Dedifferentiated amniotic fluid mesenchymal stem cell (primary cell): ENCODE results near the gene HERC2.

ENCODE experiments used
- DNase-seq: peaks from one replicate; pipeline ENCODE4 v3.0.0-alpha.2; 2016; ENCODE audit errors: extremely low spot score

Gene HERC2

DNA sequence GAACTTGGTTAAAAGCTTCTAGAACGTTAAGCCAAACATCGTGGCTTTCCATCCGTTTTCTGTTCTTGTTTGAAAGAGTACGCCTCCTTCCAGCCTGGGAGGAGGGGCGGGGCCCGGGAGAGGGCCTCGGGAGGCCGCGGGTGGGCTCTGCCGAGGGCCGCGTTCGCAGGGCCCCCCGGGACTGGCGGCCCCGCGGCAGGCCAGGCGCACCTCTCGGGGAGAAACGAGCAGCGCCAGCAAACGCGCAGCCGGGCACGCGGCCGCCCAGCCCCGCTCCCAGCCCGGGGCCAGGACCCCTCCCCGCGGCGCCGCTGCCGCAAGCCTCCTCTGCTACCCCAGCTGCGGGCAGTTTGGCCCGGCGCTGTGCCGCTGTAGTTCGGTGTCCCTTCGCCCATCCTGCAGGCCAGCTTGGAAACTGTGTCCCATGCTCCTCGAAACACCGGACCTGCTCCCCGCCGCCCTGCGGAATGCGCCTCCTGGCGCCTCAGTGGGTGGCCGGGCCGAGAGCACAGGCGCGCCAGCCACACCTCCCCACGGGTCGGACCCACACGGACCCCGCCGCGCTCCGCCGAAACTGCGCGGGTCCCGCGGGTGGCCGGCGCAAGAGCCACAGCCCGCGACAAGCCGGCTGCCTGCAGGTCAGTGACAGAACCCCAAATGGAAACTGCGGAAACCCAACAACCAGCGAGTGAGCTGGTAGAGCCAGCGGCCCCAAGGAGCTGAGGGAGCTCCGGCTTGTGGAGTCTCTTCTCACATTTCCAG is 225.1 kb downstream of the HERC2 start:
- no peak for DNase-seq

- no peak for DNase-seq
Observed at GRCh38 chr15:28096411-28096669, 225.6 kb downstream of the HERC2 start.

GRCh38 chr15:28094732-28095521 is 227.1 kb downstream of the HERC2 start:
- DNase-seq: no peak

GRCh38 chr15:28093752-28094535 is 228.0 kb downstream of the HERC2 start:
- no peak for DNase-seq

- DNase-seq: no peak
Observed at GRCh38 chr15:28091313-28091712, 230.7 kb downstream of the HERC2 start.

- DNase-seq: no peak
Observed at GRCh38 chr15:28086175-28086703, 235.7 kb downstream of the HERC2 start.

DNA sequence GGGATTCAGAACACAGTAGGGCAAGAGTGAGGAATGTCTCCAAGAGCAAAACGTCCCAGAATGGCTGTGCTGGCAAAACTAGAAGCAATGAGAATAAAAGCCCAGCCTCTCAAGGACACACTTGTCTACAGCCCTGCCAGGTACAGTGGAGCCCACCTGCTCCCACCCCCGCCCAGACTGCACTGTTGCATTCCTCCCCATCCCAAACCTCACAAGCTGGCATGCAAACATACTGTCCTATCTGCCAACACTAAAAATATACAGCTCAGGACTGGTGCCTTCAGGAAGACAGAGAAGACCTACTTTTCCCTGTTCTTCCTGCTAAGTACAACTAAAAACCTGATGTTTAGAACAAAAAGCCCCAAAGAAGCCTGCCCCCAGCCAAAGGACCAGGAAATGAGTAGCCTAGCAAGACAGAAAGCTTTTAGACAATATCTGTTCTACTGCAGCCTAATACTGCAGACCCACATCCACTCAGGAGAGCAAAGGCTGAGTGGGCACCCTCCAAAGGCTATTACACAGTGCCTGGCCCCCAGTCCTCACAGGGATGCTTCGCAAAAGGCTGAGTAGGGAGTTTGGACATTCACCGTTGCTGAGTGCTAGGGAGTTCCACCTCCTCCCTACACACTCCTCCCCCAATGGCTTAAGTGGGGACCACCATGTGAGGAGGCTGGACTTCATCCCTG is 236.3 kb downstream of the HERC2 start:
- DNase-seq: no peak

- no peak for DNase-seq
Observed at GRCh38 chr15:28084547-28084946, 237.4 kb downstream of the HERC2 start.

DNA sequence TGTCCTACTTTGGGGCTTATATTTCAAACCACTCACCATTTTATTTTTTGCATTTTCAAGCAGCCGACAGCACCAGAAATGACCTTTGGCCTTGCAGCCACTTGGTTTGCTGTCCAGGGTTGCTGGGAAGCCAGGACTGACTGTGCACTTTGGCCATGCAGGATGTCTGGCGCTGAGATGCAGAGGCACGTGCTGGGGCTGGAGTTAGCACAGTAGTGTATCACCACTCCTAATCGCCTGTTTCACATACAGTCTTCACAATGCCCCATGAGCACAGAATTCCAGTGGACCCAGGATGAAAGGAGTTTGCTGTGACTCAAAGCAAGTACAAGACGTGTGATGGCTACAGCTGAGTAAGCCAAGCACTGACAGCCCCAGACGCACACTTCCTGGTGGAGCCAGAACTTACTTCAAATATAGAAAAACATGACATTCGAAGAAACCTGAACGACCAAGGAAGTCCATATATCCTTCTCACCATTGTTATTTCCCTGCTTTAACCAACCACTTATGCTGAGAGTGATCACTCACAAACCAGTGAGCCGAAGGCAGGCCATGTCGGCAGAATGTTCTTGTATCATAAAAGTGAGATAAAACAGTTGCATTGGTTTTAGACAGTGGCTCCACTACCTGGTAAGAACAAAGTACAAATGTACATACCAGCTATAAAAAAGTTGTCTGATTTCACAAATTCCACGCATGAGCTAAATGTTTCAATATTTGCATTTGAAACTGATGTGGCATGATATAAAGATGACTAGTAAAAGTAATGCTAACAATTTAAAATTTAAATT is 238.9 kb downstream of the HERC2 start:
- no peak for DNase-seq

- DNase-seq: no peak
Observed at GRCh38 chr15:28081594-28081993, 240.4 kb downstream of the HERC2 start.

GRCh38 chr15:28080386-28080785 is 241.6 kb downstream of the HERC2 start:
- no peak for DNase-seq

- DNase-seq: no peak
Observed at GRCh38 chr15:28079313-28079969, 242.5 kb downstream of the HERC2 start.

GRCh38 chr15:28078191-28078719 is 243.7 kb downstream of the HERC2 start:
- DNase-seq: no peak

GRCh38 chr15:28075573-28075972 is 246.4 kb downstream of the HERC2 start:
- no peak for DNase-seq

- DNase-seq: no peak
Observed at GRCh38 chr15:28068930-28069329, 253.0 kb downstream of the HERC2 start.

DNA sequence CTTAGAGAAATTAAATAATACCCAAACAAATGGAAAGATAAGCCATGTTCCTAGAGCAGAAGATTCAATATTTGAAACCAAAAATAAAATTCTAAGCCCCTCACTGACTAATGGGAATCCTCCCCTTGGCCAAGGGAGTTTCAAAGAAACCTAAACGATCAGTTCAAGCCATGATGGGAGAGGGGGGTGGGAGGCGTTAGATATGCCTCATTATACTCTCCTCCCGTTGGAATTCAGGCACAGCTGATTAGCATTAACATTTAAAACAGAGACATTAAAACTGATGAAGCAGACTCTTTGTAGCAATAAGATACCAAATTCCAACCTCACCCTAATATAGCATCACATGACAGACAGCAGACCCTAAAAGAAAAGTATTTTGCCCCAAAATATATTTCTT is 255.7 kb downstream of the HERC2 start:
- no peak for DNase-seq
